HG03108 (cell line): ENCODE data around the gene PTGR1.
A peak's percentile ranks its signal among the peaks of the same experiment; 100 is the strongest.
"Not testable (repeated sequence)": the region's sequence is repeated elsewhere in the genome, so short reads cannot be mapped to it uniquely, and the experiment has no call there.

ENCODE experiments used
- ATAC-seq: cut with Tn5 transposase; IDR thresholded peaks from one replicate; pipeline ENCODE4 v1.9.1; 2021; ENCODE audit warnings: moderate library complexity; ENCODE audit not compliant: unreplicated experiment

PTGR1 gene

GRCh38 chr9:111599092-111599954 is at the start of gene PTGR1:
Gene PTGR1, minus strand, starts transcription at chr9:111599647. Its CDS starts 2,225 bp downstream, at chr9:111597422.
- no peak for ATAC-seq

GRCh38 chr9:111649016-111649415 is 49.6 kb upstream of the PTGR1 start:
- ATAC-seq: no peak

GRCh38 chr9:111648066-111648465 is 48.6 kb upstream of the PTGR1 start:
- ATAC-seq: no peak

GRCh38 chr9:111646417-111646816 is 47.0 kb upstream of the PTGR1 start:
- no peak for ATAC-seq

GRCh38 chr9:111645806-111646205 is 46.4 kb upstream of the PTGR1 start:
- no peak for ATAC-seq

GRCh38 chr9:111644195-111644772 is 44.8 kb upstream of the PTGR1 start:
- ATAC-seq: no peak

- no peak for ATAC-seq
Measured at GRCh38 chr9:111637421-111637950, 38.0 kb upstream of the PTGR1 start.

- ATAC-seq: no peak
Measured at GRCh38 chr9:111634860-111635259, 35.4 kb upstream of the PTGR1 start.

GRCh38 chr9:111633389-111633736 is 33.9 kb upstream of the PTGR1 start:
- no peak for ATAC-seq

- ATAC-seq: no peak
Measured at GRCh38 chr9:111632695-111633388, 33.4 kb upstream of the PTGR1 start.

GRCh38 chr9:111632060-111632459 is 32.6 kb upstream of the PTGR1 start:
- no peak for ATAC-seq

GRCh38 chr9:111631214-111631971 is 31.9 kb upstream of the PTGR1 start, which contains the start of gene DNAJC25:
Gene DNAJC25, plus strand, starts transcription at chr9:111631334. Its CDS starts 74 bp downstream, at chr9:111631408.
- ATAC-seq: peak; percentile 98

- no peak for ATAC-seq
Measured at GRCh38 chr9:111630964-111631213, 31.4 kb upstream of the PTGR1 start.

- peak; percentile 14 for ATAC-seq
Measured at GRCh38 chr9:111630182-111630963, 30.9 kb upstream of the PTGR1 start.

GRCh38 chr9:111628411-111628810 is 29.0 kb upstream of the PTGR1 start:
- no peak for ATAC-seq

- ATAC-seq: no peak
Measured at GRCh38 chr9:111627260-111627963, 28.0 kb upstream of the PTGR1 start.

GRCh38 chr9:111622626-111623025 is 23.2 kb upstream of the PTGR1 start:
- ATAC-seq: no peak

GRCh38 chr9:111621895-111622480 is 22.5 kb upstream of the PTGR1 start:
- ATAC-seq: no peak

- ATAC-seq: not testable (repeated sequence)
Measured at GRCh38 chr9:111617349-111617748, 17.9 kb upstream of the PTGR1 start.
